Peyer's patch (tissue), 4 donors: ENCODE results near the gene PPP1R12B.
"Not testable (repeated sequence)": the region's sequence is repeated elsewhere in the genome, so short reads cannot be mapped to it uniquely, and the experiment has no call there.

Experiments used
- POLR2A ChIP-seq, 2 donors: fragments of 450-650 bp; IDR thresholded peaks; one replicate each; pipeline ENCODE4 v1.5.1; 2017; ENCODE audit warnings: antibody characterized with exemption in 2 of 2, mild to moderate bottlenecking in 2 of 2, moderate library complexity in 2 of 2
- TF ChIP-seq, protein P1 (sequence below), 6 experiments: fragments of 450-650 bp in 4 of 6; fragments of 200-600 bp in 2 of 6; sonication (generic) in 1 of 6; IDR thresholded peaks; one replicate each; pipeline ENCODE4 v1.5.1; 2017 to 2019; ENCODE audit warnings: antibody characterized with exemption in 6 of 6, mild to moderate bottlenecking in 3 of 6, moderate library complexity in 1 of 6

DNA sequence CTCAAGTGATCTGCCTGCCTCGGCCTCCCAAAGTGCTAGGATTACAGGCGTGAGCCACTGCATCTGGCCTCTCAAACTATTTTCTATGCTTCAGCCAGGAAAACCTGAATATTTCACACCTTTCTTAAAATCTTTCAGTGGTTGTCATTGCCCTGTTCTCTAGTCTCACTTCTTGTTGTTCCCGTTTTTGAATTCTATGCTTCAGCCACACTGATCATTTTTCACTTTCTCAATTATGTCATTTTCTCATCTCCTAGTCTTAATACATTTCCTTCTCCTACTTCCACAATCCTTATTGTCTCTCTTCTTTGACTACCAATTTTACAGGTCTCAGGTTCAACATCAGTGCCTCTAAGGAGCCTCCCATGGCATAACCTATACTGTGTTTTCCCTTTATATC, 26.7 kb downstream of the PPP1R12B start:
- not testable (repeated sequence) for TF ChIP-seq POLR2A (IDR thresholded peaks at IDR 0.05)
- TF ChIP-seq, protein P1, sequence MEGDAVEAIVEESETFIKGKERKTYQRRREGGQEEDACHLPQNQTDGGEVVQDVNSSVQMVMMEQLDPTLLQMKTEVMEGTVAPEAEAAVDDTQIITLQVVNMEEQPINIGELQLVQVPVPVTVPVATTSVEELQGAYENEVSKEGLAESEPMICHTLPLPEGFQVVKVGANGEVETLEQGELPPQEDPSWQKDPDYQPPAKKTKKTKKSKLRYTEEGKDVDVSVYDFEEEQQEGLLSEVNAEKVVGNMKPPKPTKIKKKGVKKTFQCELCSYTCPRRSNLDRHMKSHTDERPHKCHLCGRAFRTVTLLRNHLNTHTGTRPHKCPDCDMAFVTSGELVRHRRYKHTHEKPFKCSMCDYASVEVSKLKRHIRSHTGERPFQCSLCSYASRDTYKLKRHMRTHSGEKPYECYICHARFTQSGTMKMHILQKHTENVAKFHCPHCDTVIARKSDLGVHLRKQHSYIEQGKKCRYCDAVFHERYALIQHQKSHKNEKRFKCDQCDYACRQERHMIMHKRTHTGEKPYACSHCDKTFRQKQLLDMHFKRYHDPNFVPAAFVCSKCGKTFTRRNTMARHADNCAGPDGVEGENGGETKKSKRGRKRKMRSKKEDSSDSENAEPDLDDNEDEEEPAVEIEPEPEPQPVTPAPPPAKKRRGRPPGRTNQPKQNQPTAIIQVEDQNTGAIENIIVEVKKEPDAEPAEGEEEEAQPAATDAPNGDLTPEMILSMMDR (IDR thresholded peaks at IDR 0.05) = not testable (repeated sequence)
